HG03571 (cell line): ENCODE measurements around the gene AQP12B.

Experiments used
- ATAC-seq: cut with Tn5 transposase; IDR thresholded peaks from one replicate; pipeline ENCODE4 v1.9.1; 2021; ENCODE audit not compliant: unreplicated experiment

Gene AQP12B

GRCh38 chr2:240718896-240719490, 36.3 kb upstream of the AQP12B start:
- no peak for ATAC-seq

- ATAC-seq = no peak
Measured at GRCh38 chr2:240717681-240718581, 35.2 kb upstream of the AQP12B start.

DNA sequence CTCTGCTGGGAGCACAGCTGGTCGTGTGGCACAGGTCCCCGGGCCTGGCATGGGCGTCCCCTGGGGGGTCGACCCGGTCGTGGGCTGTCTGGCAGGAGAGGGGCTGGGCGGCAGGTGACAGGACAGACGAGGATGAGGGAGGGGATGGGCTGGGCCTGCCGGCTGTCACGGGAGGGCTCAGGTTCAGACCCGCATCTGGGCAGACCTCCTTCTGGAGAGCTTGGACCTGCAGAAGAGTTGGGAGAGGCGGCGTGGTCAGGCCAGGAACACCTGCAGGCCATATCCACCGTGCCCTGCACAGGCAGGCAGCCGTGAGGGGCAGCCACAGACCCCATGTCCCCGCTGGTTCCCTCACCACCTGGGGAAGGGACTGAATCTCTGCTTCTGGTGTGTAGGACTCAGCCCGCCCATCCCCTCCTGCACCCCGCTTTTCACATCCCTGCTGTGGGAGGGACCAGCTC, 34.5 kb upstream of the AQP12B start:
- no peak for ATAC-seq

GRCh38 chr2:240716130-240716798, 33.6 kb upstream of the AQP12B start:
- no peak for ATAC-seq

DNA sequence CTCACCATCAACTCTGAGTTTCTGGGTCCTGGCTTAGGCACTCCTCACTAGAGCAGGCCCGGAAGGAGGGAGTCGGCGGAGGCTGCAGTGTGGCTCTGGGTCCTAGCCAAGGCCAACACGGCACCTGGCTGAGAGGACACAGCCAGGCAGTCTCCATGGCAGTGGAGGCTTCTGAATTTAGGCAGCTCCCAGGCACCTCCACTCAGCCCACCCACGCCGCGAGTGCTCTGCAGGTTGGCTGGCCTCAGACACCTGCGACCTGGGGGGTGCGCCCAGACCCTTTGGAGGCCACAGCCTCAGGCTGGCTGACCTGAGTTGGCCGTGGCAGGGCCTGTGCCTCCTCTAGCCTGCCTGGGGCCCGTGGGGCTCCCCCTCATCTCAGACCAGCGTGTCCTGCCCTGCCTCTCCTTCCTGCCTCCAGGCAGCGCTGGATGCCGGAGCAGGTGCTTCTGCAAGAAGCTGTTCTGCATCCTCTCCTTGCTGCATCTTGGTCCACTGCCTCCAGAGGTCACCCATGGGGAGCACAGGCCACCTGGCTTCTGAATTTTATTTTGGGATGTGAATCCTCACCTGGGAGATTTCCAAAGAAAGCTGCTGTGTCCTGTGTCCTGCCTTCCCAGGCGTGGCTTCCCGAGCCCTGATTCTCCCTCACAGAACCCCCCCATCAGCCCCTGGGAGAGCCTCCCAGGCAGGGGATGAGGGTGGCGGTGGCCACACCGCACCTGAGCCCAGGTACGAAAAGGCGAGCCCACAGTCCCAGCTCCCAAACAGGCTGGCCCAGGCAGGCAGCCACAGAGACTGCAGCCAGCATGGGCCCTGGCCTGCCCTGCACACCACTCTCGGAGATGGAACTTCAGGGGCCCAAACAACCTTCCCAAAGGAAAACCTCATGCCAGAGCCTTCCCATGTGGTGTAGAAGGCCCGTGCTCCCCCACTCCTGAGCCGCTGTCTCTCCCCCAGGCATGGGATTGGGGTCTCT, 32.4 kb upstream of the AQP12B start:
- ATAC-seq = no peak

DNA sequence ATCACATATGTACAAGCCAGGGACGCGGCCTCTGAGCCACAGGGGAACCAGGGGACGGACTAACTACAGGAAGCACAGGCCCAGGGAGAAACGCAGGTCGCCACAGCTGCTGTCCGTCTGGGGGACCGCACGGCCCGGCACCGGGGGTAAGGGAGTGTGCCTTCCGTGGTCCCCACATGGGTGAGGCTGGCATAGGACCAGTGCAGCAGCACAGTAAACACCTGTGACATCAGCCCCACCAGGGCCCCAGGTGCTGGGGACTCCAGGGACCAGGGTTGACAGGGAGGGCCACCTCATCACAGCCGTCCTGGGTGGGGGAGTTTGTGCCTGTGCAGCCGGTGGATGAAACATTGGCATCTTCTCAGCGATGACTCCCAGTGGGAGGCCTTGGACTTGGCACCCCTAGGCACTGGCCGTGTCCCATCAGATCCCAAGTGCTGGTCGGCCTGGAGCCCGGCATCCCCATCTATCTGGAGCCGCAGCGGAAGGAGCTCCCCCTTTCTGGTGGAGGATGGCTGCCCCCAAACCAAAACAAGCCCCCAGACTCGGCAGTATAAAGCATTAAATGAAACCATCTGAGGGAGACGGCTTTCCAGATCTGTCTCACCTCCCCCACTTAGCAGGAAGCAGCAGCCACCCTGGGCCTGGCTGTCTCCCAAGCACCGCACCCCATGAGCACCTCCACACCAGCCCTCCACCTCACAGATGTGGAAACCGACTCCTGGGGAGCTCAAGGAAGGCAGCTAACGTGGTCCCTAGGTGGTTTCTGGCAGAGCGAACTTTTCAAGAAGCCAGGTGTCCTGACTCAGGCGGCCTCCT, 31.5 kb upstream of the AQP12B start:
- ATAC-seq = no peak

- no peak for ATAC-seq
Measured at GRCh38 chr2:240713071-240713927, 30.6 kb upstream of the AQP12B start.

- no peak for ATAC-seq
Measured at GRCh38 chr2:240712121-240712520, 29.4 kb upstream of the AQP12B start.

DNA sequence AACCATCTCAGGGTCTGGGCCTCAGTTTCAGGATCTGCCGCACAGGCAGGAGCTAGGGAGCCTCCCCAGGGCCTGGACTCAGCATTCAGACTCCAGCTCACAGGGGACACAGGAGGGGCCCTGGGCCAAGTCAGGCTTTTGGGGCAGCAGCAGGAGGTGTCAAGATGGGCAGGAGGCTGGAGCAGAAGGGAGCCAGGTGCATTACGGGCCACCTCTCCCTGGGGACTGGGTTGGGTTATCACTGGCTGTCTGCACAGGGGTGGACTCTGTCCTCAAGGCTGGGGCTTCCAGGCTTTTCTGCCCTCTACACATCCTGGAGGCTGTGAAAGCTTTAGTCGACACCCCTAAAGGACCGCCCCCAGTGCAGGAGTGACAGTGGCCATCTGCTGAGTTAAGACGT, 29.0 kb upstream of the AQP12B start:
- ATAC-seq = no peak

GRCh38 chr2:240711296-240711695, 28.6 kb upstream of the AQP12B start:
- no peak for ATAC-seq

- ATAC-seq = no peak
Measured at GRCh38 chr2:240708457-240708856, 25.8 kb upstream of the AQP12B start.

GRCh38 chr2:240707821-240708220, 25.1 kb upstream of the AQP12B start:
- no peak for ATAC-seq

GRCh38 chr2:240707043-240707756, 24.5 kb upstream of the AQP12B start:
- ATAC-seq = no peak

DNA sequence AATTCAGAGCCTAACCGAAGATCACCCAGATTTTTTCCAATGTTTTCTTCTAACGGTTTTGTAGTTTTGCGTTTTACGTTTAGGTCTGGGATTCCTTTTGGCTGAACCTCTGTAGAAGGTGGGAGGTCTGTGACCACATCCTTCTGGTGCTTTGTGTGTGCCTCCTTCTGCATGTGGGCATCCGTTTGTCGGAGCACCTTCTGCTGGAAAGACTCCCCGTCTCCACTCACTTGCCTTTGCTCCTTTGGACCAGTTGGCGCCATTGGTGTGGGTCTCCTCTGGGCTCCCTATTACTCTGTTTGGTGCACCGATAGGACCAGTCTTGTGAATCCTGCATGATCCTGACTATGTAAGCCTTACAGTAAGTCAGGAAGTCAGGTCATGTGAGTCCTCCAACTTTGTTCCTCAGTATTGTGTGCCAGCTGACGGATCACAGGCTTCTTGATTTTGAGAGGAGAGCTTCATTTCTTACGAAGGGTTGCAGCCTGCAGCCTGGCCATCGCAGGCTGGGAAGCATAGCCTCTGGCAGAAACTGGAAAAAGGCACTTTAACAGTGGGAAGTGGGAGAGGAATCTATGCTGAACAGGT, 22.6 kb upstream of the AQP12B start:
- no peak for ATAC-seq

DNA sequence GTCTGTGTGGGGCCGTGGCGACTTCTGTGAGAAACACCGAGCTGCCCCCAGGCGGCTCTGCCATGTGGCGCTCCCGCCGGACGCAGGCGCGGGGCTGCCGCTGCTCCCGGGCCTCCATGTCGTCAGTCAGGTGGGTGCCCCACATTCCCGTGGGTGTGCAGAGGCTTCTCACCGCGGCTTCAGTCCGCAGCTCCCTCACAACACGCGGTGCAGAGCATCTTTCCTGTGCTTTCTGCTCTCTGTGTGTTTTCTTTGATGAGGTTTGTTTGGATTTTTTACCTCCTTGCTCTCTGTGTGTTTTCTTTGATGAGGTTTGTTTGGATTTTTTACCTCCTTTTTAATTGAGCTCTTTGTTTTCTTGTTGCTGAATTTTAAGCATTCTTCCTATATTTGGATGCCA, 22.0 kb upstream of the AQP12B start:
- no peak for ATAC-seq

- no peak for ATAC-seq
Measured at GRCh38 chr2:240703417-240704341, 21.0 kb upstream of the AQP12B start.

DNA sequence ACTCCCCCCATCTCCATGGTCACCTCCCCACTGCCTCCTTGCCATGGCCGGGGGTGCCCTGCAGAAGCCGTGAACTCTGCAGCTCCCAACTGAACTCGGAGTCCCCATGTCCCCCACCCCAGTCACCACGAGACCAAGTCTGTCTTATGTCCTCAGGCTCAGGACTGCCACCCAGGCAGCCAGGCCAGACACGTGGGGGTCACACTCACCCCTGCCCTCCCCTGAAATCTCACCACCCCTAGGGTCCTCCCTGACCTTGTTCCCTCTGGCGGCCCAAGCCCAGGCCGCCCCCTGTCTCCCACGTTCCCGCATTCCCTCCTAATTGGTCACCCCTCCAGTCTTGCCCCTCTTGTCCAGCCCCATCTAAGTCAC, 19.9 kb upstream of the AQP12B start:
- ATAC-seq = no peak
